K562 treated with DMSO at 1 percent for 4 hours (cell line): Measurements from ENCODE around the gene TNFSF4. TPM values are rescaled to one million over a fixed set of nuclear protein-coding genes. Genes with fewer than 3 reads are reported as not detected.

ENCODE experiments used
- total RNA-seq: library from RNA; unstranded; fragments of 300-600 nt; gene quantifications from 2 replicates; pipeline ENCODE4 v1.2.3, GENCODE V29; 2022; ENCODE audit not compliant: insufficient read depth

The TNFSF4 gene
- 0.57 and 1.2 TPM in 2 replicates for total RNA-seq

GRCh38 chr1:173206816-173207568 lies at the start of gene TNFSF4:
Gene TNFSF4 (minus strand): TSS chr1:173207331. CDS start chr1:173207176, 155 bp downstream.

Other genes with a start within 250 kb of the TNFSF4 start
- not detected in 2 replicates for gene TNFSF18, start 156.4 kb downstream of the TNFSF4 start, total RNA-seq